Stimulated activated effector memory CD8-positive, alpha-beta T cell treated with anti-CD3 and anti-CD28 coated beads, Interleukin-12 subunit alpha, Interleukin-12 subunit beta, amount 100 ng/mL, for 72 hours (primary cell): Measurements from ENCODE around the gene DDX6.
"Not testable (repeated sequence)": the region's sequence is repeated elsewhere in the genome, so short reads cannot be mapped to it uniquely, and the experiment has no call there.

Source experiments
- ATAC-seq: fragments of 150-1000 bp; cut with Tn5 transposase; 2 replicates; pipeline ENCODE4 v1.10.0; 2021
- DNase-seq, 2 donors: peaks; one replicate each; pipeline ENCODE4 v3.0.0; 2021 to 2022; ENCODE audit warnings: low spot score in 2 of 2
- H3K27ac Mint-ChIP-seq: one replicate; pipeline ENCODE4 v1.8.0; 2022; ENCODE audit warnings: mild to moderate bottlenecking, mixed read lengths
- H3K36me3 Mint-ChIP-seq: one replicate; pipeline ENCODE4 v1.8.0; 2022; ENCODE audit warnings: mild to moderate bottlenecking, mixed read lengths
- H3K4me1 Mint-ChIP-seq: one replicate; pipeline ENCODE4 v1.8.0; 2022; ENCODE audit warnings: mixed read lengths
- H3K4me3 Mint-ChIP-seq: one replicate; pipeline ENCODE4 v1.8.0; 2022; ENCODE audit warnings: mild to moderate bottlenecking, mixed read lengths
- H3K9me3 Mint-ChIP-seq: one replicate; pipeline ENCODE4 v1.8.0; 2022; ENCODE audit warnings: mixed read lengths

DDX6 gene

GRCh38 chr11:118807800-118808778, 17.1 kb upstream of the DDX6 start:
- Mint-ChIP-seq H3K4me3 (no peak overlapping the region), H3K9me3 (no peaks in the 10 kb centered on the region), H3K27ac (peak overlapping the region; percentile 16), H3K4me1 (peaks cover 6% of the 10 kb centered on the region), H3K36me3 (no peaks in the 10 kb centered on the region)
- peak; percentile 73 for ATAC-seq
- no peak for DNase-seq

- H3K36me3 Mint-ChIP-seq: no peaks in the 10 kb centered on the region
- H3K4me3 Mint-ChIP-seq: no peak overlapping the region
- H3K27ac Mint-ChIP-seq: no peak overlapping the region
- no peak for DNase-seq
- peaks cover 6% of the 10 kb centered on the region for H3K4me1 Mint-ChIP-seq
- no peak for ATAC-seq
- no peaks in the 10 kb centered on the region for H3K9me3 Mint-ChIP-seq
Measured at GRCh38 chr11:118806400-118806799, 15.4 kb upstream of the DDX6 start.

- peaks cover 6% of the 10 kb centered on the region for H3K4me1 Mint-ChIP-seq
- H3K27ac Mint-ChIP-seq: no peak overlapping the region
- no peaks in the 10 kb centered on the region for H3K36me3 Mint-ChIP-seq
- no peaks in the 10 kb centered on the region for H3K9me3 Mint-ChIP-seq
- DNase-seq: no peak
- H3K4me3 Mint-ChIP-seq: no peak overlapping the region
- no peak for ATAC-seq
Measured at GRCh38 chr11:118804094-118804493, 13.1 kb upstream of the DDX6 start.

- ATAC-seq: no peak
- H3K4me3 Mint-ChIP-seq: no peak overlapping the region
- no peaks in the 10 kb centered on the region for H3K36me3 Mint-ChIP-seq
- DNase-seq: no peak
- H3K4me1 Mint-ChIP-seq: no peaks in the 10 kb centered on the region
- no peaks in the 10 kb centered on the region for H3K9me3 Mint-ChIP-seq
- no peak overlapping the region for H3K27ac Mint-ChIP-seq
Measured at GRCh38 chr11:118799372-118799771, 8.4 kb upstream of the DDX6 start.

GRCh38 chr11:118797510-118797909, 6.5 kb upstream of the DDX6 start:
- ATAC-seq: no peak
- DNase-seq: no peak
- no peak overlapping the region for H3K27ac Mint-ChIP-seq

GRCh38 chr11:118792570-118793124, 1.7 kb upstream of the DDX6 start:
- peak overlapping the region; percentile 98 for H3K27ac Mint-ChIP-seq
- peak; percentile 74 for ATAC-seq
- H3K9me3 Mint-ChIP-seq: no peaks in the 10 kb centered on the region
- H3K4me3 Mint-ChIP-seq: peak overlapping the region; percentile 96
- DNase-seq: peak in 1 of 2 donors; percentile 79
- H3K4me1 Mint-ChIP-seq: peaks cover 7% of the 10 kb centered on the region
- peaks cover 54% of the 10 kb centered on the region for H3K36me3 Mint-ChIP-seq

More at GRCh38 chr11:118797510-118797909, 6.5 kb upstream of the DDX6 start:
- no peak overlapping the region for H3K4me3 Mint-ChIP-seq
- H3K4me1 Mint-ChIP-seq: no peaks in the 10 kb centered on the region
- no peaks in the 10 kb centered on the region for H3K9me3 Mint-ChIP-seq
- H3K36me3 Mint-ChIP-seq: peaks cover 6% of the 10 kb centered on the region

- Mint-ChIP-seq H3K36me3 (peaks cover 60% of the 10 kb centered on the region), H3K4me3 (peak overlapping the region; percentile 96), H3K4me1 (peaks cover 7% of the 10 kb centered on the region), H3K27ac (peak overlapping the region; percentile 98), H3K9me3 (no peaks in the 10 kb centered on the region)
- peak in 1 of 2 donors; percentile 72 for DNase-seq
- ATAC-seq: peak; percentile 11
Measured at GRCh38 chr11:118791961-118792569, 1.1 kb upstream of the DDX6 start.

- peak; percentile 42 for ATAC-seq
- Mint-ChIP-seq H3K27ac (peak overlapping the region; percentile 98), H3K4me3 (peak overlapping the region; percentile 96), H3K36me3 (peaks cover 75% of the 10 kb centered on the region), H3K4me1 (peaks cover 13% of the 10 kb centered on the region), H3K9me3 (no peaks in the 10 kb centered on the region)
- peak; percentile 59 to 86 for DNase-seq
Measured at GRCh38 chr11:118790357-118791110, 430 bp downstream of the DDX6 start.

- H3K4me1 Mint-ChIP-seq: peaks cover 13% of the 10 kb centered on the region
- ATAC-seq: peak; percentile 1
Measured at GRCh38 chr11:118789501-118790356, 1.2 kb downstream of the DDX6 start.

GRCh38 chr11:118786657-118787056, 4.3 kb downstream of the DDX6 start:
- peaks cover 100% of the 10 kb centered on the region for H3K36me3 Mint-ChIP-seq
- H3K9me3 Mint-ChIP-seq: no peaks in the 10 kb centered on the region
- ATAC-seq (no peak), DNase-seq (no peak)
- peak overlapping the region; percentile 96 for H3K4me3 Mint-ChIP-seq
- H3K4me1 Mint-ChIP-seq: peaks cover 25% of the 10 kb centered on the region
- peak overlapping the region; percentile 54 for H3K27ac Mint-ChIP-seq

More at GRCh38 chr11:118789501-118790356, 1.2 kb downstream of the DDX6 start:
- Mint-ChIP-seq H3K36me3 (peaks cover 83% of the 10 kb centered on the region), H3K9me3 (no peaks in the 10 kb centered on the region), H3K4me3 (peak overlapping the region; percentile 96), H3K27ac (peak overlapping the region; percentile 98)
- DNase-seq: peak in 1 of 2 donors; percentile 9

GRCh38 chr11:118785362-118785761, 5.6 kb downstream of the DDX6 start:
- H3K4me3 Mint-ChIP-seq: peak overlapping the region; percentile 96
- H3K4me1 Mint-ChIP-seq: peaks cover 25% of the 10 kb centered on the region
- ATAC-seq (peak; percentile 4), DNase-seq (no peak)
- H3K27ac Mint-ChIP-seq: no peak overlapping the region
- H3K9me3 Mint-ChIP-seq: no peaks in the 10 kb centered on the region
- peaks cover 100% of the 10 kb centered on the region for H3K36me3 Mint-ChIP-seq

GRCh38 chr11:118783724-118784495, 7.1 kb downstream of the DDX6 start:
- peak overlapping the region; percentile 48 for H3K27ac Mint-ChIP-seq
- peak overlapping the region; percentile 32 for H3K4me3 Mint-ChIP-seq
- DNase-seq (no peak), ATAC-seq (peak; percentile 72)
- H3K4me1 Mint-ChIP-seq: peaks cover 18% of the 10 kb centered on the region
- H3K9me3 Mint-ChIP-seq: no peaks in the 10 kb centered on the region
- peaks cover 100% of the 10 kb centered on the region for H3K36me3 Mint-ChIP-seq

- H3K4me1 Mint-ChIP-seq: peaks cover 22% of the 10 kb centered on the region
- peaks cover 100% of the 10 kb centered on the region for H3K36me3 Mint-ChIP-seq
- H3K27ac Mint-ChIP-seq: not testable (repeated sequence)
Measured at GRCh38 chr11:118783324-118783723, 7.6 kb downstream of the DDX6 start.

More at GRCh38 chr11:118783324-118783723, 7.6 kb downstream of the DDX6 start:
- DNase-seq, H3K9me3 Mint-ChIP-seq, ATAC-seq: not testable (repeated sequence)
- peak overlapping the region; percentile 5 for H3K4me3 Mint-ChIP-seq
